ENCODE results near the gene STARD10. TPM values are rescaled to one million over a fixed set of nuclear protein-coding genes. Genes with fewer than 3 reads are reported as not detected.

STARD10 gene
- total RNA-seq, 1 experiment from 2014 or later = 58.4 TPM

DNA sequence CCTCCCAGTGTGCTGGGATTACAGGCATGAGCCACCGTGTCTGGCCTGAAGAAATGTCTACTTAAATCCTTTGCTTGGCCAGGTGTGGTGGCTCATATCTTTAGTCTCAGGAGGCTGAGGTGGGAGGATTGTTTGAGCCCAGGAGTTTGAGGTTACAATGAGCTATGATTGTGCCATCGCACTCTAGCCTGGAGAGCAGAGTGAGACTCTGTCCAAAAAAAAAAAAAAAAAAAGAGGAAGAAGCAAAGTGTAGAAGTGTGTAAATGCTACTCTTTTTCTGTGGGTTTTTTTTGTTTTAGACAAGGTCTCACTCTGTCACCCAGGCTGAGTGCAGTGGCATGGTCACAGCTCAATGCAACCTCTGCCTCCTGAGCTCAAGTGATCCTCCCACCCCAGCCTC is 13.9 kb upstream of the STARD10 start:
- ATAC-seq = no peak
- no TSS peak for BruUV-seq (replicated peaks)
- Histone ChIP-seq H3K79me2 (ENCODE audit: insufficient read depth, low read length) (peaks cover 17% of the 10 kb centered on the region), H4K20me1 (ENCODE audit: insufficient read depth) (no peaks in the 10 kb centered on the region), H3K4me2 (ENCODE audit: low read length) (no peak overlapping the region), H3K36me3 (ENCODE audit: control insufficient read depth in 1 of 2, insufficient read depth in 2 of 2, low read length in 2 of 2) (peaks cover 0 to 9% of the 10 kb centered on the region in 2 experiments; a peak in 1 of 4 replicates), H3K4me3 (replicated peaks in 1 of 2; ENCODE audit: low read depth in 1 of 2, low read length in 2 of 2) (no peak overlapping the region), H3K27me3 (ENCODE audit: insufficient read depth, low read length) (no peaks in the 10 kb centered on the region), H3K27ac (ENCODE audit: low read depth, low read length) (no peak overlapping the region), H3K4me1 (ENCODE audit: control insufficient read depth in 1 of 2, insufficient read depth in 2 of 2, low read length in 2 of 2) (peaks cover 6 to 10% of the 10 kb centered on the region in 2 experiments; a peak in 2 of 4 replicates), H3K9me3 (ENCODE audit: control insufficient read depth in 1 of 2, insufficient read depth in 1 of 2, low read depth in 1 of 2, low read length in 2 of 2) (no peaks in the 10 kb centered on the region), H3K9ac (ENCODE audit: low read length) (no peak overlapping the region), H2AFZ (ENCODE audit: low read depth, low read length, poor library complexity, severe bottlenecking) (no peak overlapping the region), H3K9me2 (ENCODE audit: insufficient read depth) (no peaks in the 10 kb centered on the region)
- CTCF ChIA-PET = no interaction called here
- RAD21 ChIA-PET (ENCODE audit: low non-redundant PET in 1 of 2, low total read pairs in 2 of 2, uncharacterized antibody in 2 of 2, unreplicated experiment in 2 of 2) = no interaction called here
- intact Hi-C loops (cut with micrococcal nuclease) = no loop called here
- DNase-seq (ENCODE audit: low read depth, low spot score) = no peak
- TF ChIP-seq POLR2A (IDR thresholded peaks at IDR 0.05; ENCODE audit: borderline replicate concordance, extremely low read depth, insufficient read depth, insufficient read length) (no peak), SRF (IDR thresholded peaks at IDR 0.05; ENCODE audit: low read depth) (no peak)
- TF ChIP-seq, protein P1, sequence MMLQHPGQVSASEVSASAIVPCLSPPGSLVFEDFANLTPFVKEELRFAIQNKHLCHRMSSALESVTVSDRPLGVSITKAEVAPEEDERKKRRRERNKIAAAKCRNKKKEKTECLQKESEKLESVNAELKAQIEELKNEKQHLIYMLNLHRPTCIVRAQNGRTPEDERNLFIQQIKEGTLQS (IDR thresholded peaks at IDR 0.05) = no peak
- POLR2A ChIA-PET = no interaction called here

- CTCF ChIA-PET = no interaction called here
- Histone ChIP-seq H3K9ac (ENCODE audit: low read length) (no peak overlapping the region), H3K9me3 (ENCODE audit: control insufficient read depth in 1 of 2, insufficient read depth in 1 of 2, low read depth in 1 of 2, low read length in 2 of 2) (no peaks in the 10 kb centered on the region), H3K79me2 (ENCODE audit: insufficient read depth, low read length) (peaks cover 10% of the 10 kb centered on the region), H3K4me1 (ENCODE audit: control insufficient read depth in 1 of 2, insufficient read depth in 2 of 2, low read length in 2 of 2) (peaks cover 2 to 5% of the 10 kb centered on the region in 2 experiments; a peak in 2 of 4 replicates), H3K4me3 (replicated peaks in 1 of 2; ENCODE audit: low read depth in 1 of 2, low read length in 2 of 2) (no peak overlapping the region), H3K4me2 (ENCODE audit: low read length) (no peak overlapping the region), H4K20me1 (ENCODE audit: insufficient read depth) (no peaks in the 10 kb centered on the region), H3K27ac (ENCODE audit: low read depth, low read length) (no peak overlapping the region), H3K9me2 (ENCODE audit: insufficient read depth) (no peaks in the 10 kb centered on the region), H2AFZ (ENCODE audit: low read depth, low read length, poor library complexity, severe bottlenecking) (no peak overlapping the region), H3K27me3 (ENCODE audit: insufficient read depth, low read length) (no peaks in the 10 kb centered on the region), H3K36me3 (ENCODE audit: control insufficient read depth in 1 of 2, insufficient read depth in 2 of 2, low read length in 2 of 2) (peaks cover 0 to 9% of the 10 kb centered on the region in 2 experiments; a peak in 1 of 4 replicates)
- ATAC-seq (no peak), DNase-seq (ENCODE audit: low read depth, low spot score) (no peak)
- POLR2A ChIA-PET = no interaction called here
- intact Hi-C loops (cut with micrococcal nuclease) = no loop called here
- BruUV-seq (replicated peaks) = no TSS peak
- RAD21 ChIA-PET (ENCODE audit: low non-redundant PET in 1 of 2, low total read pairs in 2 of 2, uncharacterized antibody in 2 of 2, unreplicated experiment in 2 of 2) = no interaction called here
- TF ChIP-seq CEBPB (IDR thresholded peaks at IDR 0.05; ENCODE audit: low read depth) = no peak
- TF ChIP-seq, protein P2, sequence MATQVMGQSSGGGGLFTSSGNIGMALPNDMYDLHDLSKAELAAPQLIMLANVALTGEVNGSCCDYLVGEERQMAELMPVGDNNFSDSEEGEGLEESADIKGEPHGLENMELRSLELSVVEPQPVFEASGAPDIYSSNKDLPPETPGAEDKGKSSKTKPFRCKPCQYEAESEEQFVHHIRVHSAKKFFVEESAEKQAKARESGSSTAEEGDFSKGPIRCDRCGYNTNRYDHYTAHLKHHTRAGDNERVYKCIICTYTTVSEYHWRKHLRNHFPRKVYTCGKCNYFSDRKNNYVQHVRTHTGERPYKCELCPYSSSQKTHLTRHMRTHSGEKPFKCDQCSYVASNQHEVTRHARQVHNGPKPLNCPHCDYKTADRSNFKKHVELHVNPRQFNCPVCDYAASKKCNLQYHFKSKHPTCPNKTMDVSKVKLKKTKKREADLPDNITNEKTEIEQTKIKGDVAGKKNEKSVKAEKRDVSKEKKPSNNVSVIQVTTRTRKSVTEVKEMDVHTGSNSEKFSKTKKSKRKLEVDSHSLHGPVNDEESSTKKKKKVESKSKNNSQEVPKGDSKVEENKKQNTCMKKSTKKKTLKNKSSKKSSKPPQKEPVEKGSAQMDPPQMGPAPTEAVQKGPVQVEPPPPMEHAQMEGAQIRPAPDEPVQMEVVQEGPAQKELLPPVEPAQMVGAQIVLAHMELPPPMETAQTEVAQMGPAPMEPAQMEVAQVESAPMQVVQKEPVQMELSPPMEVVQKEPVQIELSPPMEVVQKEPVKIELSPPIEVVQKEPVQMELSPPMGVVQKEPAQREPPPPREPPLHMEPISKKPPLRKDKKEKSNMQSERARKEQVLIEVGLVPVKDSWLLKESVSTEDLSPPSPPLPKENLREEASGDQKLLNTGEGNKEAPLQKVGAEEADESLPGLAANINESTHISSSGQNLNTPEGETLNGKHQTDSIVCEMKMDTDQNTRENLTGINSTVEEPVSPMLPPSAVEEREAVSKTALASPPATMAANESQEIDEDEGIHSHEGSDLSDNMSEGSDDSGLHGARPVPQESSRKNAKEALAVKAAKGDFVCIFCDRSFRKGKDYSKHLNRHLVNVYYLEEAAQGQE (IDR thresholded peaks at IDR 0.05; ENCODE audit: low read depth) = no peak
- TF ChIP-seq POLR2AphosphoS5 (IDR thresholded peaks at IDR 0.05; ENCODE audit: low read depth, low read length) = no peak
- TF ChIP-seq, protein P3, sequence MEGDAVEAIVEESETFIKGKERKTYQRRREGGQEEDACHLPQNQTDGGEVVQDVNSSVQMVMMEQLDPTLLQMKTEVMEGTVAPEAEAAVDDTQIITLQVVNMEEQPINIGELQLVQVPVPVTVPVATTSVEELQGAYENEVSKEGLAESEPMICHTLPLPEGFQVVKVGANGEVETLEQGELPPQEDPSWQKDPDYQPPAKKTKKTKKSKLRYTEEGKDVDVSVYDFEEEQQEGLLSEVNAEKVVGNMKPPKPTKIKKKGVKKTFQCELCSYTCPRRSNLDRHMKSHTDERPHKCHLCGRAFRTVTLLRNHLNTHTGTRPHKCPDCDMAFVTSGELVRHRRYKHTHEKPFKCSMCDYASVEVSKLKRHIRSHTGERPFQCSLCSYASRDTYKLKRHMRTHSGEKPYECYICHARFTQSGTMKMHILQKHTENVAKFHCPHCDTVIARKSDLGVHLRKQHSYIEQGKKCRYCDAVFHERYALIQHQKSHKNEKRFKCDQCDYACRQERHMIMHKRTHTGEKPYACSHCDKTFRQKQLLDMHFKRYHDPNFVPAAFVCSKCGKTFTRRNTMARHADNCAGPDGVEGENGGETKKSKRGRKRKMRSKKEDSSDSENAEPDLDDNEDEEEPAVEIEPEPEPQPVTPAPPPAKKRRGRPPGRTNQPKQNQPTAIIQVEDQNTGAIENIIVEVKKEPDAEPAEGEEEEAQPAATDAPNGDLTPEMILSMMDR (IDR thresholded peaks at IDR 0.05 in 2 of 3, conservative IDR thresholded peaks at IDR 0.05 in 1 of 3; ENCODE audit: borderline replicate concordance in 1 of 3, insufficient read depth in 1 of 3, low read depth in 2 of 3, low read length in 2 of 3) = no peak
- no peak for TF ChIP-seq SP1 (IDR thresholded peaks at IDR 0.05; ENCODE audit: low read depth)
- no peak for TF ChIP-seq TCF7L2 (IDR thresholded peaks at IDR 0.05; ENCODE audit: borderline replicate concordance, extremely low read depth, insufficient read depth, insufficient read length)
- TF ChIP-seq, protein P1 (IDR thresholded peaks at IDR 0.05) = no peak
- TF ChIP-seq RAD21 (IDR thresholded peaks at IDR 0.05; ENCODE audit: low read depth) = no peak
- TF ChIP-seq SIN3A (IDR thresholded peaks at IDR 0.05; ENCODE audit: low read depth) = no peak
These were observed 13.3 kb upstream of the STARD10 start for GRCh38 chr11:72807021-72807693.

Data from HCT116 (cell line).